Activated CD4-positive, CD25-positive, alpha-beta regulatory T cell treated with anti-CD3 and anti-CD28 coated beads, Interleukin-2, amount 50 U/mL, for 24 hours (primary cell): Measurements from ENCODE around the gene MAP2K6.

Experiments
- ATAC-seq, 2 donors: fragments of 150-1000 bp; cut with Tn5 transposase; one replicate each; pipeline ENCODE4 v1.10.0; 2021; ENCODE audit warnings: mild to moderate bottlenecking in 1 of 2, moderate library complexity in 1 of 2

MAP2K6 gene

GRCh38 chr17:69539781-69540319, 125.4 kb downstream of the MAP2K6 start:
- no peak for ATAC-seq

- no peak for ATAC-seq
Observed at GRCh38 chr17:69540356-69540755, 125.9 kb downstream of the MAP2K6 start.

- no peak for ATAC-seq
Observed at GRCh38 chr17:69547230-69547629, 132.7 kb downstream of the MAP2K6 start.

- ATAC-seq = no peak
Observed at GRCh38 chr17:69547947-69548346, 133.4 kb downstream of the MAP2K6 start.

GRCh38 chr17:69551212-69552010, 136.9 kb downstream of the MAP2K6 start:
- ATAC-seq = no peak

GRCh38 chr17:69552986-69553667, 138.6 kb downstream of the MAP2K6 start:
- no peak for ATAC-seq

- no peak for ATAC-seq
Observed at GRCh38 chr17:69555056-69555455, 140.6 kb downstream of the MAP2K6 start.

- ATAC-seq = no peak
Observed at GRCh38 chr17:69557339-69557738, 142.8 kb downstream of the MAP2K6 start.

- ATAC-seq = no peak
Observed at GRCh38 chr17:69558796-69559195, 144.3 kb downstream of the MAP2K6 start.

GRCh38 chr17:69560987-69561441, 146.5 kb downstream of the MAP2K6 start:
- no peak for ATAC-seq

- ATAC-seq = no peak
Observed at GRCh38 chr17:69561462-69561861, 147.0 kb downstream of the MAP2K6 start.

- no peak for ATAC-seq
Observed at GRCh38 chr17:69565447-69565846, 150.9 kb downstream of the MAP2K6 start.

GRCh38 chr17:69567130-69567529, 152.6 kb downstream of the MAP2K6 start:
- ATAC-seq = no peak

- no peak for ATAC-seq
Observed at GRCh38 chr17:69572747-69573146, 158.2 kb downstream of the MAP2K6 start.

GRCh38 chr17:69573396-69573795, 158.9 kb downstream of the MAP2K6 start:
- ATAC-seq = no peak

GRCh38 chr17:69574257-69575197, 160.0 kb downstream of the MAP2K6 start:
- ATAC-seq = no peak

- no peak for ATAC-seq
Observed at GRCh38 chr17:69575346-69575761, 160.9 kb downstream of the MAP2K6 start.

GRCh38 chr17:69577098-69577497, 162.6 kb downstream of the MAP2K6 start:
- ATAC-seq = no peak

- ATAC-seq = no peak
Observed at GRCh38 chr17:69578385-69578936, 164.0 kb downstream of the MAP2K6 start.

GRCh38 chr17:69579961-69580677, 165.6 kb downstream of the MAP2K6 start:
- ATAC-seq = no peak
